Measurements from ENCODE around the gene ZFHX3. TPM values are rescaled to one million over a fixed set of nuclear protein-coding genes. Genes with fewer than 3 reads are reported as not detected.

ZFHX3 gene
- total RNA-seq, 4 donors from 2014 or later, result 36.3 to 44.0 (median 38.1) TPM

- no peak for TF ChIP-seq EP300 (IDR thresholded peaks at IDR 0.05)
- TF ChIP-seq CTCF (IDR thresholded peaks at IDR 0.05), result no peak
- no peak for TF ChIP-seq POLR2A (IDR thresholded peaks at IDR 0.05)
- no peak for DNase-seq (ENCODE audit: low spot score in 2 of 2)
- Histone ChIP-seq H3K4me1 (peaks cover 0 to 6% (median 0%) of the 10 kb centered on the region in 4 donors), H3K4me3 (no peak overlapping the region), H3K27ac (no peak overlapping the region), H3K9me3 (no peaks in the 10 kb centered on the region), H3K27me3 (no peaks in the 10 kb centered on the region), H3K36me3 (no peaks in the 10 kb centered on the region)
- WGBS, 2 donors, result 81 to 83% methylated on average over 4 of the region's 4 CpGs
Observed at GRCh38 chr16:72818236-72818845, 229.6 kb downstream of the ZFHX3 start.

- TF ChIP-seq EP300 (IDR thresholded peaks at IDR 0.05), result no peak
- no peak for TF ChIP-seq POLR2A (IDR thresholded peaks at IDR 0.05)
- no peak for TF ChIP-seq CTCF (IDR thresholded peaks at IDR 0.05)
- no peak overlapping the region for H3K27ac ChIP-seq
- peaks cover 0 to 14% (median 0%) of the 10 kb centered on the region in 3 donors for H3K36me3 ChIP-seq
- H3K4me1 ChIP-seq, result peaks cover 0 to 12% (median 0%) of the 10 kb centered on the region in 4 donors
- no peak overlapping the region for H3K4me3 ChIP-seq
- no peak for DNase-seq (ENCODE audit: low spot score in 2 of 2)
- no peaks in the 10 kb centered on the region for H3K27me3 ChIP-seq
- no peaks in the 10 kb centered on the region for H3K9me3 ChIP-seq
- 87 to 88% methylated on average over 5 of the region's 5 CpGs for WGBS, 2 donors
Observed at GRCh38 chr16:72815348-72816318, 232.3 kb downstream of the ZFHX3 start.

GRCh38 chr16:72814226-72814625, 233.7 kb downstream of the ZFHX3 start:
- 49 to 69% methylated on average over 2 of the region's 2 CpGs for WGBS, 2 donors

GRCh38 chr16:72812672-72813071, 235.3 kb downstream of the ZFHX3 start:
- Histone ChIP-seq H3K36me3 (peaks cover 0 to 31% (median 0%) of the 10 kb centered on the region in 3 donors), H3K27ac (no peak overlapping the region), H3K27me3 (no peaks in the 10 kb centered on the region), H3K4me3 (no peak overlapping the region), H3K4me1 (peaks cover 0 to 6% (median 0%) of the 10 kb centered on the region in 4 donors), H3K9me3 (no peaks in the 10 kb centered on the region)
- 62 to 63% methylated on average over 3 of the region's 3 CpGs for WGBS, 2 donors
- TF ChIP-seq EP300 (IDR thresholded peaks at IDR 0.05), result no peak
- TF ChIP-seq CTCF (IDR thresholded peaks at IDR 0.05), result no peak
- no peak for TF ChIP-seq POLR2A (IDR thresholded peaks at IDR 0.05)
- DNase-seq (ENCODE audit: low spot score in 2 of 2), result no peak

More at GRCh38 chr16:72814226-72814625, 233.7 kb downstream of the ZFHX3 start:
- H3K27me3 ChIP-seq, result no peaks in the 10 kb centered on the region
- no peak for DNase-seq (ENCODE audit: low spot score in 2 of 2)
- H3K27ac ChIP-seq, result no peak overlapping the region
- H3K4me1 ChIP-seq, result peaks cover 0 to 12% (median 0%) of the 10 kb centered on the region in 4 donors
- peaks cover 0 to 24% (median 0%) of the 10 kb centered on the region in 3 donors for H3K36me3 ChIP-seq
- TF ChIP-seq CTCF (IDR thresholded peaks at IDR 0.05) (no peak), POLR2A (IDR thresholded peaks at IDR 0.05) (no peak), EP300 (IDR thresholded peaks at IDR 0.05) (no peak)
- H3K4me3 ChIP-seq, result no peak overlapping the region
- no peaks in the 10 kb centered on the region for H3K9me3 ChIP-seq

- Histone ChIP-seq H3K9me3 (no peaks in the 10 kb centered on the region), H3K27me3 (no peaks in the 10 kb centered on the region), H3K27ac (no peak overlapping the region), H3K36me3 (peaks cover 0 to 31% (median 0%) of the 10 kb centered on the region in 3 donors), H3K4me1 (peaks cover 0 to 6% (median 0%) of the 10 kb centered on the region in 4 donors), H3K4me3 (no peak overlapping the region)
- no peak for TF ChIP-seq EP300 (IDR thresholded peaks at IDR 0.05)
- TF ChIP-seq POLR2A (IDR thresholded peaks at IDR 0.05), result no peak
- TF ChIP-seq CTCF (IDR thresholded peaks at IDR 0.05), result no peak
- DNase-seq (ENCODE audit: low spot score in 2 of 2), result no peak
- WGBS, 2 donors, result 77 to 83% methylated on average over 6 of the region's 6 CpGs
Observed at GRCh38 chr16:72811876-72812275, 236.1 kb downstream of the ZFHX3 start.

Measured in tibial nerve (tissue), 4 donors.